NCI-H1417 (cell line): ENCODE measurements around the gene OSBPL8.
A peak's percentile ranks its signal among the peaks of the same experiment; 100 is the strongest.

ENCODE experiments used
- DNase-seq, 3 experiments: peaks; one replicate each; lab custom pipeline; 2025; lab: John Stamatoyannopoulos, UW

Gene OSBPL8

GRCh38 chr12:76559400-76560085 lies at the start of gene OSBPL8:
Gene OSBPL8 (minus strand): TSS chr12:76559771. CDS start chr12:76487551, 72,220 bp downstream.
- peak; percentile 96 to 99 (median 98) for DNase-seq

- no peak for DNase-seq
Observed at GRCh38 chr12:76608070-76608469, 48.5 kb upstream of the OSBPL8 start.

GRCh38 chr12:76595056-76595455 lies 35.5 kb upstream of the OSBPL8 start:
- DNase-seq: no peak

GRCh38 chr12:76591476-76591875 lies 31.9 kb upstream of the OSBPL8 start:
- no peak for DNase-seq

GRCh38 chr12:76590131-76590530 lies 30.6 kb upstream of the OSBPL8 start:
- DNase-seq: no peak

GRCh38 chr12:76588881-76589565 lies 29.5 kb upstream of the OSBPL8 start:
- no peak for DNase-seq

- no peak for DNase-seq
Observed at GRCh38 chr12:76587428-76588178, 28.0 kb upstream of the OSBPL8 start.

GRCh38 chr12:76586764-76587395 lies 27.3 kb upstream of the OSBPL8 start:
- DNase-seq: peak; percentile 17 to 67 (median 21)

- no peak for DNase-seq
Observed at GRCh38 chr12:76583301-76583700, 23.7 kb upstream of the OSBPL8 start.

- no peak for DNase-seq
Observed at GRCh38 chr12:76573840-76574373, 14.3 kb upstream of the OSBPL8 start.

- DNase-seq: no peak
Observed at GRCh38 chr12:76571256-76571655, 11.7 kb upstream of the OSBPL8 start.

GRCh38 chr12:76569685-76570604 lies 10.4 kb upstream of the OSBPL8 start:
- DNase-seq: no peak

GRCh38 chr12:76568888-76569551 lies 9.4 kb upstream of the OSBPL8 start:
- no peak for DNase-seq

- no peak for DNase-seq
Observed at GRCh38 chr12:76568130-76568529, 8.6 kb upstream of the OSBPL8 start.

- DNase-seq: no peak
Observed at GRCh38 chr12:76563061-76563460, 3.5 kb upstream of the OSBPL8 start.

GRCh38 chr12:76562130-76562529 lies 2.6 kb upstream of the OSBPL8 start:
- no peak for DNase-seq

- peak in 1 of 3 experiments; percentile 55 for DNase-seq
Observed at GRCh38 chr12:76560086-76560491, 518 bp upstream of the OSBPL8 start.

- peak; percentile 68 to 90 (median 86) for DNase-seq
Observed at GRCh38 chr12:76558684-76559399, 729 bp downstream of the OSBPL8 start.

GRCh38 chr12:76556368-76556767 lies 3.2 kb downstream of the OSBPL8 start:
- DNase-seq: no peak

- DNase-seq: no peak
Observed at GRCh38 chr12:76555797-76556196, 3.8 kb downstream of the OSBPL8 start.
